Fibroblast of pulmonary artery (primary cell): ENCODE data around the gene PUS1.
"Not testable (repeated sequence)": the region's sequence is repeated elsewhere in the genome, so short reads cannot be mapped to it uniquely, and the experiment has no call there.

Experiments used
- DNase-seq: peaks from one replicate; pipeline ENCODE4 v3.0.0-alpha.2; 2010; ENCODE audit warnings: low read depth
- H3K4me3 ChIP-seq: replicated peaks from 2 replicates; pipeline ENCODE4 v1.5.1; 2011; ENCODE audit warnings: low read depth, mild to moderate bottlenecking, control low read depth, low read length, moderate library complexity
- CTCF ChIP-seq: IDR thresholded peaks from 2 replicates; pipeline ENCODE4 v1.5.1; 2011; ENCODE audit warnings: mild to moderate bottlenecking, control low read depth, low read length, inconsistent platforms; ENCODE audit errors: missing control alignments

The PUS1 gene

GRCh38 chr12:131981388-131981787 lies 52.3 kb downstream of the PUS1 start:
- TF ChIP-seq CTCF, result no peak
- DNase-seq, result no peak
- no peak overlapping the region for H3K4me3 ChIP-seq

- no peak for DNase-seq
These were observed 53.0 kb downstream of the PUS1 start for GRCh38 chr12:131982041-131982440.

GRCh38 chr12:131983026-131983425 lies 54.0 kb downstream of the PUS1 start:
- no peak for TF ChIP-seq CTCF
- H3K4me3 ChIP-seq, result no peak overlapping the region
- DNase-seq, result no peak

More at GRCh38 chr12:131982041-131982440, 53.0 kb downstream of the PUS1 start:
- TF ChIP-seq CTCF, result no peak
- H3K4me3 ChIP-seq, result no peak overlapping the region

- no peak overlapping the region for H3K4me3 ChIP-seq
- no peak for TF ChIP-seq CTCF
- DNase-seq, result no peak
These were observed 54.5 kb downstream of the PUS1 start for GRCh38 chr12:131983554-131983953.

- no peak overlapping the region for H3K4me3 ChIP-seq
- TF ChIP-seq CTCF, result no peak
- DNase-seq, result no peak
These were observed 55.3 kb downstream of the PUS1 start for GRCh38 chr12:131984334-131984733.

GRCh38 chr12:131985510-131985875 lies 56.4 kb downstream of the PUS1 start:
- DNase-seq, H3K4me3 ChIP-seq: not testable (repeated sequence)

- no peak overlapping the region for H3K4me3 ChIP-seq
- no peak for DNase-seq
- TF ChIP-seq CTCF, result no peak
These were observed 57.3 kb downstream of the PUS1 start for GRCh38 chr12:131986361-131986760.

- no peak overlapping the region for H3K4me3 ChIP-seq
- no peak for DNase-seq
- TF ChIP-seq CTCF, result no peak
These were observed 57.8 kb downstream of the PUS1 start for GRCh38 chr12:131986910-131987309.
